Smooth muscle cell (in vitro differentiated cells): ENCODE data around the gene RAPGEF1. TPM values are rescaled to one million over a fixed set of nuclear protein-coding genes. Genes with fewer than 3 reads are reported as not detected.

Source experiments
- DNase-seq: peaks from one replicate; lab custom pipeline; 2025; ENCODE audit not compliant: unreplicated experiment; lab: John Stamatoyannopoulos, UW
- H2AFZ ChIP-seq: fragments of 200-600 bp; sonication (generic); 2 replicates; pipeline ENCODE4 v1.6.0; 2016; ENCODE audit warnings: antibody characterized with exemption, low read depth, mild to moderate bottlenecking
- H3F3A ChIP-seq: fragments of 200-600 bp; sonication (generic); 2 replicates; pipeline ENCODE4 v1.6.0; 2017; ENCODE audit warnings: antibody characterized with exemption, low read depth
- H3K27ac ChIP-seq: fragments of 200-600 bp; sonication (generic); 2 replicates; pipeline ENCODE4 v1.5.1; 2016; ENCODE audit warnings: low read depth, mild to moderate bottlenecking
- H3K27me3 ChIP-seq: fragments of 200-600 bp; sonication (generic); 2 replicates; pipeline ENCODE4 v1.6.1; 2016; ENCODE audit warnings: low read depth, mild to moderate bottlenecking
- H3K36me3 ChIP-seq: fragments of 200-600 bp; sonication (generic); 2 replicates; pipeline ENCODE4 v1.5.1; 2016; ENCODE audit warnings: low read depth
- H3K4me1 ChIP-seq: fragments of 200-600 bp; sonication (generic); 2 replicates; pipeline ENCODE4 v1.5.1; 2016; ENCODE audit warnings: low read depth
- H3K4me2 ChIP-seq: fragments of 200-600 bp; sonication (generic); 2 replicates; pipeline ENCODE4 v1.6.0; 2016; ENCODE audit warnings: mild to moderate bottlenecking
- H3K4me3 ChIP-seq: fragments of 200-600 bp; sonication (generic); 2 replicates; pipeline ENCODE4 v1.5.1; 2016; ENCODE audit warnings: mild to moderate bottlenecking
- H3K79me2 ChIP-seq: fragments of 200-600 bp; sonication (generic); 2 replicates; pipeline ENCODE4 v1.6.0; 2016; ENCODE audit warnings: low read depth, mild to moderate bottlenecking
- H3K9ac ChIP-seq: fragments of 200-600 bp; sonication (generic); 2 replicates; pipeline ENCODE4 v1.6.0; 2016; ENCODE audit warnings: low read depth
- H3K9me3 ChIP-seq: fragments of 200-600 bp; sonication (generic); replicated peaks from 2 replicates; pipeline ENCODE4 v1.5.1; 2016; ENCODE audit warnings: low read depth
- H4K20me1 ChIP-seq: fragments of 200-600 bp; sonication (generic); 2 replicates; pipeline ENCODE4 v1.6.0; 2016; ENCODE audit warnings: low read depth
- WGBS: methylation state at CpG from one replicate; pipeline ENCODE4 v1.1.7; 2016; ENCODE audit warnings: low lambda C conversion rate; 5-methylcytosine and 5-hydroxymethylcytosine counted together
- polyA plus RNA-seq: library from polyadenylated mRNA; unstranded; fragments of >200 nt; fragmentation: Nextera tagmentation; extraction: Ambion mirVana; gene quantifications from 2 replicates; pipeline ENCODE4 v1.2.1, GENCODE V29; 2016
- total RNA-seq: library from RNA; depleted of rRNA; stranded (reverse); fragments of >200 nt; gene quantifications from 2 replicates; pipeline ENCODE4 v1.2.3, GENCODE V29; 2014
- TF ChIP-seq, protein P1 (sequence below): fragments of 200-600 bp; sonication (generic); IDR thresholded peaks from 2 replicates; pipeline ENCODE4 v1.5.1; 2017; ENCODE audit warnings: borderline replicate concordance, mild to moderate bottlenecking, antibody characterized with exemption; ENCODE audit not compliant: insufficient read depth, poor library complexity, severe bottlenecking

Gene RAPGEF1
- total and polyA plus RNA-seq, 2 experiments from 2014 or later = 16.4 to 17.8 TPM

- Histone ChIP-seq H3K9me3 (no peaks in the 10 kb centered on the region), H3K27ac (no peak overlapping the region), H3K4me1 (no peaks in the 10 kb centered on the region), H3F3A (no peaks in the 10 kb centered on the region), H3K9ac (no peak overlapping the region), H2AFZ (no peak overlapping the region), H3K4me3 (no peak overlapping the region), H3K4me2 (no peak overlapping the region), H4K20me1 (no peaks in the 10 kb centered on the region), H3K27me3 (no peaks in the 10 kb centered on the region), H3K36me3 (no peaks in the 10 kb centered on the region), H3K79me2 (no peaks in the 10 kb centered on the region)
- 89% methylated on average over 13 of the region's 13 CpGs for WGBS
- DNase-seq = no peak
- TF ChIP-seq, protein P1, sequence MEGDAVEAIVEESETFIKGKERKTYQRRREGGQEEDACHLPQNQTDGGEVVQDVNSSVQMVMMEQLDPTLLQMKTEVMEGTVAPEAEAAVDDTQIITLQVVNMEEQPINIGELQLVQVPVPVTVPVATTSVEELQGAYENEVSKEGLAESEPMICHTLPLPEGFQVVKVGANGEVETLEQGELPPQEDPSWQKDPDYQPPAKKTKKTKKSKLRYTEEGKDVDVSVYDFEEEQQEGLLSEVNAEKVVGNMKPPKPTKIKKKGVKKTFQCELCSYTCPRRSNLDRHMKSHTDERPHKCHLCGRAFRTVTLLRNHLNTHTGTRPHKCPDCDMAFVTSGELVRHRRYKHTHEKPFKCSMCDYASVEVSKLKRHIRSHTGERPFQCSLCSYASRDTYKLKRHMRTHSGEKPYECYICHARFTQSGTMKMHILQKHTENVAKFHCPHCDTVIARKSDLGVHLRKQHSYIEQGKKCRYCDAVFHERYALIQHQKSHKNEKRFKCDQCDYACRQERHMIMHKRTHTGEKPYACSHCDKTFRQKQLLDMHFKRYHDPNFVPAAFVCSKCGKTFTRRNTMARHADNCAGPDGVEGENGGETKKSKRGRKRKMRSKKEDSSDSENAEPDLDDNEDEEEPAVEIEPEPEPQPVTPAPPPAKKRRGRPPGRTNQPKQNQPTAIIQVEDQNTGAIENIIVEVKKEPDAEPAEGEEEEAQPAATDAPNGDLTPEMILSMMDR = no peak
Measured at GRCh38 chr9:131624636-131625507, 115.0 kb downstream of the RAPGEF1 start.

GRCh38 chr9:131623655-131624330 is 116.1 kb downstream of the RAPGEF1 start:
- 95% methylated on average over 14 of the region's 14 CpGs for WGBS
- Histone ChIP-seq H3K4me2 (no peak overlapping the region), H4K20me1 (no peaks in the 10 kb centered on the region), H3K4me3 (no peak overlapping the region), H3K79me2 (no peaks in the 10 kb centered on the region), H3F3A (no peaks in the 10 kb centered on the region), H3K9me3 (no peaks in the 10 kb centered on the region), H3K4me1 (no peaks in the 10 kb centered on the region), H3K36me3 (no peaks in the 10 kb centered on the region), H3K9ac (no peak overlapping the region), H2AFZ (no peak overlapping the region), H3K27ac (no peak overlapping the region), H3K27me3 (no peaks in the 10 kb centered on the region)
- TF ChIP-seq, protein P1 = no peak
- DNase-seq = no peak

- Histone ChIP-seq H3F3A (no peaks in the 10 kb centered on the region), H3K36me3 (no peaks in the 10 kb centered on the region)
- TF ChIP-seq, protein P1 = no peak
Measured at GRCh38 chr9:131622523-131622922, 117.4 kb downstream of the RAPGEF1 start.

More at GRCh38 chr9:131622523-131622922, 117.4 kb downstream of the RAPGEF1 start:
- no peak overlapping the region for H3K4me2 ChIP-seq
- H3K9me3 ChIP-seq = no peaks in the 10 kb centered on the region
- no peak for DNase-seq
- no peak overlapping the region for H3K4me3 ChIP-seq
- H4K20me1 ChIP-seq = no peaks in the 10 kb centered on the region
- no peaks in the 10 kb centered on the region for H3K27me3 ChIP-seq
- H3K9ac ChIP-seq = no peak overlapping the region
- no peaks in the 10 kb centered on the region for H3K4me1 ChIP-seq
- no peak overlapping the region for H3K27ac ChIP-seq
- H3K79me2 ChIP-seq = no peaks in the 10 kb centered on the region
- H2AFZ ChIP-seq = no peak overlapping the region
- WGBS = 91% methylated on average over 4 of the region's 4 CpGs
